Suprapubic skin (tissue), 4 donors: ENCODE measurements around the gene RASL12. TPM values are rescaled to one million over a fixed set of nuclear protein-coding genes. Genes with fewer than 3 reads are reported as not detected.
"Not testable (repeated sequence)": the region's sequence is repeated elsewhere in the genome, so short reads cannot be mapped to it uniquely, and the experiment has no call there.

Experiments used
- DNase-seq, 2 donors: peaks; one replicate each; pipeline ENCODE4 v3.0.0-alpha.2; 2019; ENCODE audit warnings: low spot score in 2 of 2
- H3K27ac ChIP-seq: fragments of 200-600 bp; sonication (generic); one replicate; pipeline ENCODE4 v1.5.1; 2019
- H3K27me3 ChIP-seq: fragments of 200-600 bp; sonication (generic); one replicate; pipeline ENCODE4 v1.5.1; 2019
- H3K36me3 ChIP-seq: fragments of 200-600 bp; sonication (generic); one replicate; pipeline ENCODE4 v1.5.1; 2019
- H3K4me1 ChIP-seq: fragments of 200-600 bp; sonication (generic); one replicate; pipeline ENCODE4 v1.5.1; 2019
- H3K4me3 ChIP-seq: fragments of 200-600 bp; sonication (generic); one replicate; pipeline ENCODE4 v1.5.1; 2019; ENCODE audit warnings: mild to moderate bottlenecking
- H3K9me3 ChIP-seq: fragments of 200-600 bp; sonication (generic); one replicate; pipeline ENCODE4 v1.5.1; 2019
- EP300 ChIP-seq: sonication (generic); formaldehyde crosslinking; IDR thresholded peaks from one replicate; pipeline ENCODE4 v1.6.1; 2017; ENCODE audit warnings: antibody characterized with exemption
- POLR2A ChIP-seq, 2 donors: fragments of 450-650 bp; IDR thresholded peaks; one replicate each; pipeline ENCODE4 v1.6.1; 2017; ENCODE audit warnings: antibody characterized with exemption in 2 of 2, mild to moderate bottlenecking in 2 of 2, moderate library complexity in 2 of 2
- POLR2AphosphoS5 ChIP-seq, 3 donors: sonication (generic); formaldehyde crosslinking; IDR thresholded peaks; one replicate each; pipeline ENCODE4 v1.6.1; 2017; ENCODE audit warnings: antibody characterized with exemption in 3 of 3
- WGBS: methylation state at CpG from one replicate; pipeline ENCODE4 v1.1.5; 2018; 5-methylcytosine and 5-hydroxymethylcytosine counted together
- total RNA-seq, 4 donors: library from RNA; depleted of rRNA; stranded (reverse); fragments of >200 nt; gene quantifications; one replicate each; pipeline ENCODE4 v1.1.0, GENCODE V29; 2016
- TF ChIP-seq, protein P1 (sequence below), 2 donors: fragments of 200-600 bp in 1 of 2; fragments of 450-650 bp in 1 of 2; sonication (generic) in 1 of 2; IDR thresholded peaks; one replicate each; pipeline ENCODE4 v1.5.1; 2016 to 2019; ENCODE audit warnings: antibody characterized with exemption in 2 of 2, mild to moderate bottlenecking in 1 of 2, moderate library complexity in 1 of 2

The RASL12 gene
- total RNA-seq, 4 donors from 2014 or later = 4.8 to 9.7 (median 6.7) TPM

DNA sequence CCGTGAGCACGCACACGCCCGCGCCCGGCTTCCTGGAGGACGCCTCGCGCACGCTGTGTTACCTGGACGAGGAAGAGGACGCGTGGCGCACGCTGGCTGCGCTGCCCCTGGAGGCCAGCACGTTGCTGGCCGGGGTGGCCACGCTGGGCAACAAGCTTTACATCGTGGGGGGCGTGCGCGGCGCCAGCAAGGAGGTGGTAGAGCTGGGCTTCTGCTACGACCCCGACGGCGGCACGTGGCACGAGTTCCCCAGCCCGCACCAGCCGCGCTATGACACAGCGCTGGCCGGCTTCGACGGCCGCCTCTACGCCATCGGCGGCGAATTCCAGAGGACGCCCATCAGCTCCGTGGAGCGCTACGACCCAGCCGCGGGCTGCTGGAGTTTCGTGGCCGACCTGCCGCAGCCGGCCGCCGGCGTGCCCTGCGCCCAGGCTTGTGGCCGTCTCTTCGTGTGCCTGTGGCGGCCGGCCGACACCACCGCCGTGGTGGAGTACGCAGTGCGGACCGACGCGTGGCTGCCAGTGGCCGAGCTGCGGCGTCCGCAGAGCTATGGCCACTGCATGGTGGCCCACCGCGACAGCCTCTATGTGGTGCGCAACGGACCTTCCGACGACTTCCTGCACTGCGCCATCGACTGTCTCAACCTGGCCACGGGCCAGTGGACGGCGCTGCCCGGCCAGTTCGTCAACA is 9.6 kb upstream of the RASL12 start:
- Histone ChIP-seq H3K4me1 (peaks cover 12% of the 10 kb centered on the region), H3K27me3 (peaks cover 16% of the 10 kb centered on the region), H3K27ac (no peak overlapping the region), H3K36me3 (no peaks in the 10 kb centered on the region), H3K4me3 (no peak overlapping the region), H3K9me3 (no peaks in the 10 kb centered on the region)
- DNase-seq = no peak
- 45% methylated on average over 39 of the region's 85 CpGs for WGBS
- TF ChIP-seq, protein P1, sequence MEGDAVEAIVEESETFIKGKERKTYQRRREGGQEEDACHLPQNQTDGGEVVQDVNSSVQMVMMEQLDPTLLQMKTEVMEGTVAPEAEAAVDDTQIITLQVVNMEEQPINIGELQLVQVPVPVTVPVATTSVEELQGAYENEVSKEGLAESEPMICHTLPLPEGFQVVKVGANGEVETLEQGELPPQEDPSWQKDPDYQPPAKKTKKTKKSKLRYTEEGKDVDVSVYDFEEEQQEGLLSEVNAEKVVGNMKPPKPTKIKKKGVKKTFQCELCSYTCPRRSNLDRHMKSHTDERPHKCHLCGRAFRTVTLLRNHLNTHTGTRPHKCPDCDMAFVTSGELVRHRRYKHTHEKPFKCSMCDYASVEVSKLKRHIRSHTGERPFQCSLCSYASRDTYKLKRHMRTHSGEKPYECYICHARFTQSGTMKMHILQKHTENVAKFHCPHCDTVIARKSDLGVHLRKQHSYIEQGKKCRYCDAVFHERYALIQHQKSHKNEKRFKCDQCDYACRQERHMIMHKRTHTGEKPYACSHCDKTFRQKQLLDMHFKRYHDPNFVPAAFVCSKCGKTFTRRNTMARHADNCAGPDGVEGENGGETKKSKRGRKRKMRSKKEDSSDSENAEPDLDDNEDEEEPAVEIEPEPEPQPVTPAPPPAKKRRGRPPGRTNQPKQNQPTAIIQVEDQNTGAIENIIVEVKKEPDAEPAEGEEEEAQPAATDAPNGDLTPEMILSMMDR (IDR thresholded peaks at IDR 0.05) = no peak
- no peak for TF ChIP-seq POLR2A (IDR thresholded peaks at IDR 0.05)
- TF ChIP-seq POLR2AphosphoS5 (IDR thresholded peaks at IDR 0.05) = no peak
- no peak for TF ChIP-seq EP300

DNA sequence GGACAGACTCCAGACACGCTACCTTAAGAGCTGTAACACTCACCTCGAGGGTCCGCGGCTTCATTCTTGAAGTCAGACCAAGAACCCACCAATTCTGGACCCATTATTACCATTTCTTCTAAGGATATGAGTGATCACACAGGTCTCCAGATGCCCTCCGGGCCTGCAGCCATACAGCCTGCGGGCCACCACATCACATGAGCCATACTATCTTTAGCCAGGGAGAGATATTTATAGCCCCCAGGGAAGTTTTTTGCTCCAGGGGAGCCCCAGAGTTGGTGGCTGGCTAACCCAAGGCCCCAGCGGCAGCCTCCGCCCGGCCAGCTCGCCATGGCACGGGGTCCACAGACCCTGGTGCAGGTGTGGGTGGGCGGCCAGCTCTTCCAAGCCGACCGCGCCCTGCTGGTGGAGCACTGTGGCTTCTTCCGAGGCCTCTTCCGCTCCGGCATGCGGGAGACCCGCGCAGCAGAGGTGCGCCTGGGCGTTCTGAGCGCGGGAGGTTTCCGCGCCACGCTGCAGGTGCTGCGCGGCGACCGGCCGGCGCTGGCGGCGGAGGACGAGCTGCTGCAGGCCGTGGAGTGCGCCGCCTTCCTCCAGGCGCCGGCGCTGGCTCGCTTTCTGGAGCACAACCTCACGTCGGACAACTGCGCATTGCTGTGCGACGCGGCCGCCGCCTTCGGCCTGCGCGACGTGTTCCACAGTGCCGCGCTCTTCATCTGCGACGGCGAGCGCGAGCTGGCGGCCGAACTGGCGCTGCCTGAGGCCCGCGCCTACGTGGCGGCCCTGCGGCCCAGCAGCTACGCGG is 8.9 kb upstream of the RASL12 start, which contains the start of gene KBTBD13:
KBTBD13 (plus strand) TSS at position 261 of the 805 bp plus-strand sequence; CDS start at position 331, 70 bp downstream.
- no peak for DNase-seq
- H3K27ac ChIP-seq = no peak within 1 kb of the TSS
- no peaks in the 10 kb centered on the region for H3K9me3 ChIP-seq
- H3K4me1 ChIP-seq = peaks cover 9% of the 10 kb centered on the region
- H3K27me3 ChIP-seq = peaks cover 16% of the 10 kb centered on the region
- H3K4me3 ChIP-seq = no peak within 1 kb of the TSS
- 86% methylated on average over 6 of the region's 73 CpGs for WGBS
- TF ChIP-seq POLR2A (IDR thresholded peaks at IDR 0.05) = no peak
- TF ChIP-seq, protein P1 (IDR thresholded peaks at IDR 0.05) = no peak
- no peaks in the 10 kb centered on the region for H3K36me3 ChIP-seq

DNA sequence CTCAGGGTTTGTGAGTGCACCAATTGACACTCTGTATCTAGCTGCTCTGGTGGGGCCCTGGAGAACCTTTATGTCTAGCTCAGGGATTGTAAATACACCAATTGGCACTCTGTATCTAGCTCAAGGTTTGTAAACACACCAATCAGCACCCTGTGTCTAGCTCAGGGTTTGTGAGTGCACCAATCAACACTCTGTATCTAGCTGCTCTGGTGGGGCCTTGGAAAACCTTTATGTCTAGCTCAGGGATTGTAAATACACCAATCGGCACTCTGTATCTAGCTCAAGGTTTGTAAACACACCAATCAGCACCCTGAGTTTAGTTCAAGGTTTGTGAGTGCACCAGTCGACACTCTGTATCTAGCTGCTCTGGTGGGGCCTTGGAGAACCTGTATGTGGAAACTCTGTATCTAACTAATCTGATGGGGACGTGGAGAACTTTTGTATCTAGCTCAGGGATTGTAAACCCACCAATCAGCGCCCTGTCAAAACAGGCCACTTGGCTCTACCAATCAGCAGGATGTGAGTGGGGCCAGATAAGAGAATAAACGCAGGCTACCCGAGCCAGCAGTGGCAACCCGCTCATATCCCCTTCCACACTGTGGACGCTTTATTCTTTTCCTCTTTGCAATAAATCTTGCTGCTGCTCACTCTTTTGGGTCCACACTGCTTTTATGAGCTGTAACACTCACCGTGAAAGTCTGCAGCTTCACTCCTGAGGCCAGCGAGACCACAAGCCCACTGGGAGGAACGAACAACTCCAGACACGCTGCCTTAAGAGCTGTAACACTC is 8.0 kb upstream of the RASL12 start:
- 87% methylated on average over 11 of the region's 12 CpGs for WGBS
- DNase-seq, H3K4me3 ChIP-seq, H3K9me3 ChIP-seq, H3K36me3 ChIP-seq, H3K27ac ChIP-seq: not testable (repeated sequence)
- H3K27me3 ChIP-seq = peaks cover 16% of the 10 kb centered on the region
- H3K4me1 ChIP-seq = peaks cover 17% of the 10 kb centered on the region

DNA sequence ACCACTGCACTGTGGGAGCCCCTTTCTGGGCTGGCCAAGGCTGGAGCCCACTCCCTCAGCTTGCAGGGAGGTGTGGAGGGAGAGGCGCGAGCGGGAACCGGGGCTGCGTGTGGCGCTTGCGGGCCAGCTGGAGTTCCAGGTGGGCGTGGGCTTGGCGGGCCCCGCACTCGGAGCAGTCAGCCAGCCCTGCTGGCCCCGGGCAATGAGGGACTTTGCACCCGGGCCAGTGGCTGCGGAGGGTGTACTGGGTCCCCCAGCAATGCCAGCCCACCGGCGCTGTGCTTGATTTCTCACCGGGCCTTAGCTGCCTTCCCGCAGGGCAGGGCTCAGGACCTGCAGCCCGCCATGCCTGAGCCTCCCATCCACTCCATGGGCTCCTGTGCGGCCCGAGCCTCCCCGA is 7.2 kb upstream of the RASL12 start:
- H3K36me3 ChIP-seq, DNase-seq, H3K27ac ChIP-seq, H3K9me3 ChIP-seq, H3K4me3 ChIP-seq: not testable (repeated sequence)
- peaks cover 17% of the 10 kb centered on the region for H3K4me1 ChIP-seq
- peaks cover 16% of the 10 kb centered on the region for H3K27me3 ChIP-seq
- 91% methylated on average over 9 of the region's 22 CpGs for WGBS

DNA sequence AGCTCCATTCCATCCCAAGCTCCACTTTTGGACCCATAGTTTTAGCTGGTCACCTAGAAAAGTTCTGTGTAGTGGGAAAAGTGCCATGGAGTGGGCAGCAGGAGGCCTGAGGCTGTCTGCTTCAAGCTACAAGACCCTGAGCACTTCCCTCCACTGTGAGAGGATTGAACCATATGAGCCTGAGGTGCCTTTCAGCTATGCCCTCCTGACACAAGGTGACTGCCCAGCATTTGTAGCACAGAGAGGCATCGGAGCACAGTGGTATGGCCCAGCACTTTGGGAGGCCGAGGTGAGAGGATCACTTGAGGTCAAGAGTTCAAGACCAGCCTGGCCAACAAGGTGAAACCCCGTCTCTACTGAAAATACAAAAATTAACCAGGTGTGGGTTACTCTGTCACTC is 4.8 kb upstream of the RASL12 start:
- no peak overlapping the region for H3K4me3 ChIP-seq

DNA sequence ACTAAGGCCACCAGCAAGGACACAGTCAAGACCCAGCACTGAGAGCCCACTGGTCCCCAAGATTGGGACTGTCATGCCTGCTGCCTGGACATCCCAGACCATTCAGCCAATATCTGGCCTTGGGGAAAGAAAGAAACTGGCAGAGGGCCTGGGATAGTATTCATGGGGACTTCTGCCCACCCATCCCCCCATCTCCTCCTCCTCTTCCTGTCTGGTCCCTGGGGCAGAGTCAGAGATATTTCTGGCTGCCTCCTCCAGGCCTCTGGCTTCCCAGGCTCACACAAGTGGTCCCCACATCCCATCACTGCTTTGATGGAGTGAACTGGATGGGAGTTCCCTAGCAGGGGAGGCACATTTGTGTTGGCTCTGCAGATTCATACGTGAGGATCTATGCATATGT is 4.2 kb upstream of the RASL12 start:
- H3K9me3 ChIP-seq = no peaks in the 10 kb centered on the region
- H3K27ac ChIP-seq = peak overlapping the region; percentile 7
- peaks cover 31% of the 10 kb centered on the region for H3K4me1 ChIP-seq
- WGBS = 50% methylated on average over 1 of the region's 1 CpG
- DNase-seq = no peak
- no peak for TF ChIP-seq POLR2AphosphoS5 (IDR thresholded peaks at IDR 0.05)
- TF ChIP-seq, protein P1 (IDR thresholded peaks at IDR 0.05) = no peak
- TF ChIP-seq POLR2A (IDR thresholded peaks at IDR 0.05) = no peak
- no peak for TF ChIP-seq EP300
- peaks cover 19% of the 10 kb centered on the region for H3K27me3 ChIP-seq
- no peaks in the 10 kb centered on the region for H3K36me3 ChIP-seq
- no peak overlapping the region for H3K4me3 ChIP-seq

More for the DNA sequence above, 4.8 kb upstream of the RASL12 start:
- DNase-seq = no peak
- Histone ChIP-seq H3K27me3 (peaks cover 19% of the 10 kb centered on the region), H3K4me1 (peaks cover 27% of the 10 kb centered on the region), H3K9me3 (no peaks in the 10 kb centered on the region), H3K27ac (no peak overlapping the region), H3K36me3 (no peaks in the 10 kb centered on the region)
- WGBS = 80% methylated on average over 3 of the region's 3 CpGs
- TF ChIP-seq POLR2A (IDR thresholded peaks at IDR 0.05) = no peak
- no peak for TF ChIP-seq EP300
